Daoy (cell line): ENCODE results near the gene ACAA1. TPM values are rescaled to one million over a fixed set of nuclear protein-coding genes. Genes with fewer than 3 reads are reported as not detected.

Experiments
- DNase-seq: peaks from one replicate; pipeline ENCODE4 v3.0.0-alpha.2; 2015; ENCODE audit warnings: low read depth
- total RNA-seq: library from RNA; depleted of rRNA; stranded (reverse); fragments of >200 nt; shearing (Covaris generic); gene quantifications from 2 replicates; pipeline ENCODE4 v1.2.3, GENCODE V29; 2014

The ACAA1 gene
- total RNA-seq, 1 experiment from 2014 or later, result 11.2 TPM

DNA sequence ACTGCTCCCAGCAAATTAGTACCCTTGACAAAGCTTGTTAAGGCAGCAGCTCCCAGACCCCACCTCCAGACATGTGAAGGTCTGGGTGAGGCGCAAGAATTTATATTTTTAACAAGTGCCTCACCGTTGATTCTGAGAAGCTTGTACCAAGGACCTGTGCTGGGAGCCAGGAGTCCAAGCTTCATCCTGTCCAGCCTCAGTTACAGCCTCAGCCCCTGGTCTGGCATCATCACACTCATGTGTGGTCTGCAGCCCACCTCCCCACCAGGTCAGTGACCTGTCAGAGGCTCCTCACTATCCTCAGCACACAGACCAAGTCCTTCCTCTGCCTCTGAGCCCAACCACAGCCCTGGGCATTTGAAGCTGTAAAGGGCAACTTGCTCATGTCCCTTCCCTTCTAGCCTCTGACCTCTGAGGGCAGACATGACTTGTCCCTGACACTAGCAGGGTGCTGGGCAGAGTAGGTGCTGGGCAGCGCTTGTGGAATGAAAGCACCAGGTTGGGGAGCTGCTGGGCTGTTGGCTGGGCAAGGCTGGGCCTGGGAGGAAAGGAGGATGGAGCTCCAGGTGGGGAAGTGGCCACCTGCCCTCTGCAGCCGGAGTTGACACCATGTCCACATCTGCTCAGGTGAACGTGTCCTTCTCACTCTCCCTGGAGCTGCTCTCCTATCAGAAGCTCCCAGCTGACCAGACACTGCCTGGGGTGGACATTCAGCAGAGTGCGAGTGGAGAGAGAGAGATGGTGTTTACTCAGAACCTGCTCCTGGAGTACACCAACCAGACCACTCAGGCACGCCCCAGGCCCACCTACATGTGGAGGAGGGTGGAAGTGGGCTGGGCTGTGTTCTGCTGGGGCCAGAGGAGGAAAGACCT, 16.9 kb downstream of the ACAA1 start:
- DNase-seq, result no peak

DNA sequence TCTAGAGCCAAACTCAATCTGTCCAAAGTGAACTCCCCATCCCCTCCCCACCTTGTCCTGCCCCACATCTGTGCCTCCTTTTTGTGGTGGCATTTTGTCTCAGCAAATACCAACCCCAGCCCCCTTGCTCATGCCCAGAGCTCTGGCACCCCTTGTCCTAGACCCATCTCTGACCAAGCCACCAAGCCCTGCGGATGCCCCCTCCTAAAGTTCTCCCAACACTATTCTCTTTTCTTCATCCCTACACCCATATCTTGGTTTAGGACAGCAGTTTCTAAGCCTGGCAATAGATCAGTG, 17.7 kb downstream of the ACAA1 start:
- no peak for DNase-seq

GRCh38 chr3:38118421-38119247, 18.3 kb downstream of the ACAA1 start:
- DNase-seq, result no peak

GRCh38 chr3:38117748-38118420, 19.0 kb downstream of the ACAA1 start:
- peak; percentile 56 for DNase-seq

DNA sequence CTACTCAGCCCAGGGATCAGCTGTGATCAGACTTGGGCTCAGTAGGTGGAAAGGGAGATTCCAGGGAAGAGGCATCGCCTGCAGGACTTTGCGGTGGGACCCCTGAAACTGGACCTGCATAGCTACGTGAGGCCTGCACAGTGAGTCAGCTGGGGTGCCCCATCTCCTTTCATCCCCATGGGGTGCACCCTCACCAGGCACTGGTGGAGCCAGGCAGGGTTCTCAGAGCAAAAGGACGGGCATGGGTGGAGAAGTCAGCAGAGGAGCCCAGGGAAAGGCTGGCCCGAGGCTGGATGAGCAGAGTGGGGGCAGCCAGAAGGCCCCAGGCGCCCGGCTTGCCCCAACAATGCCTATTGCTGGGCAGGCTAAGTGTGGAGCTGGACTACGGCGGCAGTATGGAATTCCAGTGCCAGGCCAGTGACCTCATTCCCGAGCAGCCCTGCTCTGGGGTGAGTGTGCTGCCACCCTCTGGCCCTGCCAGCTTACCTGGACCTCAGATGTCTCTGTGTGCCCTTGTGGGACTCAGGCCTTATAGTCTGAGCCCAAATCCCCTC, 19.7 kb downstream of the ACAA1 start:
- DNase-seq, result no peak

DNA sequence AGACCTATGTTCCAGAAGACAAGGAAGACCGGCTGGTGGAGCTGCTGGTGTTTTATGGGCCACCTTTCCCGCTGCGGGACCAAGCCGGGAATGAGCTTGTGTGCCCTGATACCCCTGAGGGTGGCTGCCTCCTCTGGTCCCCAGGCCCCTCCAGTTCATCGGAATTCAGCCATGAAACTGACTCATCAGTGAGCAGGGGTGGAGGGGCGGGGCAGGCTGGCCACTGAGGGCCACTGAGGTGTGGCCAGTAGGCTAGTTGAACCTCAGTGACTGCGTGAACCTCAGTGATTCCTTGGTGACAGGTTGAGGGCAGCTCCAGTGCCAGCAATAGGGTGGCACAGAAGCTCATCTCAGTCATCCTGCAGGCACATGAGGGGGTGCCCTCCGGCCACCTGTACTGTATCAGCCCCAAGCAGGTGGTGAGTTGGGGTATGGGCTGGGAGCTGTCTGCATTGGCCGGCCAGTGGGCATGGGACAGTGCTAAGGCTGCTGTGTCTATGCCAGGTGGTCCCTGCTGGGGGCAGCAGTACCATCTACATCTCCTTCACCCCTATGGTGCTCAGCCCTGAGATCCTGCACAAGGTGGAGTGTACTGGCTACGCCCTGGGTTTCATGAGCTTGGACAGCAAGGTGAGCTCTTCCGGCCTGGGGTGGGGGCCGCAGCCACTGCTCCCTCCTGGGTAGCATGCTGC, 20.3 kb downstream of the ACAA1 start:
- no peak for DNase-seq

- no peak for DNase-seq
Observed at GRCh38 chr3:38115645-38116427, 21.1 kb downstream of the ACAA1 start.

DNA sequence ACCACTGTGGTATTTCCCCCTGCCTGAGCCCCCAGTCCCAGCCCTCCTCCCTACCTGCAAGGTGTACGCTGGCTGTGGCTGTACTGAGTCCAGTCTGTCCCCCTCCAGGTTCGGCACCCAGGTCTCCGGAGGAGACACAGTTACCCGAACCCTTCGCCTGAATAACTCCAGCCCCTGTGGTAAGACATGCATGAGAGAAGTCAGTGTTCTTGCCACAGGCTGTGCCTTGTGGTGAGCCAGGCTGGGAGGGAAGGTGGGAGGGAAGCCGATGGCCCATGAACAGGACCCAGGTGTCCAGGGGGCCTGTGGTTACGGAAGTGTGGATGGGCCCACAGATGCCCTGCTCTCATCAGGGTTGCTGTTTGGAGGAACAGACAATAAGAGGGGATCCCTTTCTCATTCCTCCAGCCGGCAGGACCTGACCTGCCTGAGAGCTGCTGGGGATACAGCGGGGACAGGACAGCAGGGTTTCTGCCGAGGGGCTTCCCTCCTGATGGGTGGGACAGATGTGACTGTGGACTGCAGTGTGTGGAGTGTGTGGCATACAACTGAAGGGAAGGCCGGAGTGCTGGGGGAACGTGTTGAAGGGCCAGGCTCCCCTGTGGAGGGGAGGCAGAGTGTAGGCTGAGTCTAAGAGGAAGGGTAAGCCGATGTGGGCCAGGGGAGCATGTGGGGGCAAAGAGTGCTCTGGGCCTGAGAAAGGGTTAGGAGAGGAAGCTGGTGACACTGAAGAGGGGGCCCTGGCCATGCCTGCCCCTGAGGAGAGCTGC, 21.9 kb downstream of the ACAA1 start:
- no peak for DNase-seq

GRCh38 chr3:38114052-38114874, 22.7 kb downstream of the ACAA1 start:
- no peak for DNase-seq

DNA sequence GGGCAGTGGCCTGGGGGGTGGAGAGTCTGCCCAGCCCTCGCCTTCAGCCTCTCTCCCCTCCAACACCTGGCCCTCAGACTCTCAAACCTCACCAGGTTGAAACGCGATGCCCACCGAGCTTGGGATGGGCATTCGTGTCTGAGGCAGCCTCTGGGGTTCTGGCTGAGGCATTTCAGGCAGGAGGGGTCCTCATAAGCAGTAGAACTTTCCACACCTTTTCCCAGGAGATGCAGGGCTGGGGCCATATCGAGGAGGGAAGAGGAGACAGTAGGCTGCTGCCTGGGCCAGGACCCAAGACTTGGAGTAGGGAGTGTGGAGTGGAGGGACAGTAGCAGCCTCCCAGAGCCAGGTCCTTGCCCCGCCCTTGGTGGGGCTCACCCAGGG, 24.6 kb downstream of the ACAA1 start:
- no peak for DNase-seq

DNA sequence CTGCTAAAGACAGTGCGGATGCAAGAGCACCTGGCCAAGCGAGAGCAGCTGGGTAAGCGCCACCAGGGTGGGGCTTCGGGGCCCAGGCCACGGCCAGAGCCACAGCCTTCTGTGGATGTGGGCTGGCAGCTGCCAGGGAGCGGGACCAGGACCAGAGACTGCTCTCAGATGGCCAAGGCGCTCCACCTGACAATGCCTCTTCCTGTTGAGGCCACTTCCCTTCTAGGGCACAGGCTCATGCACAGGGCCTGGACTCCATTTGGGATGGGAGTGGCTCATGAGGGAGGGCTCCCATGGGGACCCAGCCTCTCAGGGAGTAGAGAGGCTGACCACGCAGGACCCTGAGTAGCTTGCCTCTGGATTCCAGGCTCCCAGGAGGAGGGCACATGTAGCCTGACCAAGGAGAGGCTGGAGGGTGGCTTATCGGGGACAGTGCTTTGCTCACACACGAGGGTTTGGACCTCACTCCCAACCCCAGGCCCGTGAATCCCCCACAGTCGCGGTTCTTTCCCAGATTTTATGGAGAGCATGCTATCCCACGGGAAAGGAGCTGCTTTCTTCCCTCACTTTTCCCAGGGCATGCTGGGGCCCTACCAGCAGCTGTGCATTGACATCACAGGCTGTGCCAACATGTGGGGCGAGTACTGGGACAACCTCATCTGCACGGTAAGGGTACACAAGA, 25.1 kb downstream of the ACAA1 start:
- no peak for DNase-seq

DNA sequence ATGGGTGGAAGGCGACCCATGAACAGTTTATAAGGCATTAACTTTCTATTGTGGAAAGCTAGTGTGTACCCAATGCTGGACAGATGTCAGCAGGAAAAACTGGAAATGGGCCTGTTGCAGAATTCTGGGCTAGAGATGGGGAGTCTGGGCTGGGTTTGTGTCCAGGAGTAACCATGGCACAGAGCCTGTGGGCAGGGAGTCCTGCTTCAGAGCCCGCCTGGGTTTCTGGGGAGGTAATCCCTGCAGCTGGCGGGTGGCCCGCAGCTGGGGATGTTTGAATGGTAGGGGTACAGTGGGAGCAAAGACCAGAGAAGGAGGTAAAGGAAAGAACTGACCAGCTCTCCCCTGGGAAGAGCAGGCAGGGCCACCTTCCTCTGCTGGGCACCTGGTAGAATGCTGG, 25.7 kb downstream of the ACAA1 start:
- no peak for DNase-seq

GRCh38 chr3:38110314-38111050, 26.4 kb downstream of the ACAA1 start:
- no peak for DNase-seq

- no peak for DNase-seq
Observed at GRCh38 chr3:38109580-38110313, 27.2 kb downstream of the ACAA1 start.

GRCh38 chr3:38108649-38109579, 28.0 kb downstream of the ACAA1 start:
- no peak for DNase-seq
